Measurements from ENCODE around the gene DLL3. TPM values are rescaled to one million over a fixed set of nuclear protein-coding genes. Genes with fewer than 3 reads are reported as not detected.

DLL3 gene
- total RNA-seq, 1 experiment from 2014 or later: 0.17 TPM

GRCh38 chr19:39492788-39493187 is 6.0 kb upstream of the DLL3 start:
- no TSS peak for BruUV-seq (replicated peaks)
- Histone ChIP-seq H3K9me3 (ENCODE audit: control insufficient read depth in 1 of 2, insufficient read depth in 1 of 2, low read depth in 1 of 2, low read length in 2 of 2) (no peaks in the 10 kb centered on the region), H3K4me1 (ENCODE audit: control insufficient read depth in 1 of 2, insufficient read depth in 2 of 2, low read length in 2 of 2) (peaks cover 0 to 7% of the 10 kb centered on the region in 2 experiments; a peak in 2 of 4 replicates), H3K79me2 (ENCODE audit: insufficient read depth, low read length) (peaks cover 4% of the 10 kb centered on the region; the same call in 1 of the 2 replicates), H3K36me3 (ENCODE audit: control insufficient read depth in 1 of 2, insufficient read depth in 2 of 2, low read length in 2 of 2) (peaks cover 18 to 27% of the 10 kb centered on the region in 2 experiments), H3K4me3 (replicated peaks in 1 of 2; ENCODE audit: low read depth in 1 of 2, low read length in 2 of 2) (no peak overlapping the region), H4K20me1 (ENCODE audit: insufficient read depth) (no peaks in the 10 kb centered on the region), H2AFZ (ENCODE audit: low read depth, low read length, poor library complexity, severe bottlenecking) (no peak overlapping the region), H3K9me2 (ENCODE audit: insufficient read depth) (no peaks in the 10 kb centered on the region), H3K9ac (ENCODE audit: low read length) (no peak overlapping the region), H3K4me2 (ENCODE audit: low read length) (peak overlapping the region; percentile 7; the same call in 1 of the 2 replicates), H3K27ac (ENCODE audit: low read depth, low read length) (no peak overlapping the region), H3K27me3 (ENCODE audit: insufficient read depth, low read length) (no peaks in the 10 kb centered on the region)
- ATAC-seq: no peak; the same call in 1 of the 2 replicates
- no peak for TF ChIP-seq CTCF (IDR thresholded peaks at IDR 0.05 in 2 of 3, conservative IDR thresholded peaks at IDR 0.05 in 1 of 3; ENCODE audit: borderline replicate concordance in 1 of 3, insufficient read depth in 1 of 3, low read depth in 2 of 3, low read length in 2 of 3)
- ChIA-PET POLR2A (no interaction called here), RAD21 (ENCODE audit: low non-redundant PET in 1 of 2, low total read pairs in 2 of 2, uncharacterized antibody in 2 of 2, unreplicated experiment in 2 of 2) (interaction anchor here in 1 of 2 experiments (0.7 kb wide), 1 partner anchor 95 kb away, joined by 3 read pairs; no protein-coding TSS in a partner anchor), CTCF (no interaction called here)
- DNase-seq (ENCODE audit: low read depth, low spot score): no peak
- intact Hi-C loops (cut with micrococcal nuclease): no loop called here

- no peaks in the 10 kb centered on the region for H3K9me3 ChIP-seq (ENCODE audit: control insufficient read depth in 1 of 2, insufficient read depth in 1 of 2, low read depth in 1 of 2, low read length in 2 of 2)
- no peak overlapping the region for H3K4me3 ChIP-seq (replicated peaks in 1 of 2; ENCODE audit: low read depth in 1 of 2, low read length in 2 of 2)
- CTCF ChIA-PET: no interaction called here
- no peaks in the 10 kb centered on the region for H3K9me2 ChIP-seq (ENCODE audit: insufficient read depth)
- H3K4me1 ChIP-seq (ENCODE audit: control insufficient read depth in 1 of 2, insufficient read depth in 2 of 2, low read length in 2 of 2): peaks cover 0 to 7% of the 10 kb centered on the region in 2 experiments; a peak in 2 of 4 replicates
- H2AFZ ChIP-seq (ENCODE audit: low read depth, low read length, poor library complexity, severe bottlenecking): no peak overlapping the region
- BruUV-seq (replicated peaks): no TSS peak
- no peaks in the 10 kb centered on the region for H4K20me1 ChIP-seq (ENCODE audit: insufficient read depth)
- no peak overlapping the region for H3K9ac ChIP-seq (ENCODE audit: low read length)
- ATAC-seq: no peak
- RAD21 ChIA-PET (ENCODE audit: low non-redundant PET in 1 of 2, low total read pairs in 2 of 2, uncharacterized antibody in 2 of 2, unreplicated experiment in 2 of 2): no interaction called here
- no peak overlapping the region for H3K4me2 ChIP-seq (ENCODE audit: low read length)
- H3K27ac ChIP-seq (ENCODE audit: low read depth, low read length): no peak overlapping the region
- H3K27me3 ChIP-seq (ENCODE audit: insufficient read depth, low read length): no peaks in the 10 kb centered on the region
- no peak for DNase-seq (ENCODE audit: low read depth, low spot score)
- intact Hi-C loops (cut with micrococcal nuclease): no loop called here
- H3K79me2 ChIP-seq (ENCODE audit: insufficient read depth, low read length): no peaks in the 10 kb centered on the region
- POLR2A ChIA-PET: no interaction called here
- H3K36me3 ChIP-seq (ENCODE audit: control insufficient read depth in 1 of 2, insufficient read depth in 2 of 2, low read length in 2 of 2): peaks cover 6 to 8% of the 10 kb centered on the region in 2 experiments
- TF ChIP-seq SRF (IDR thresholded peaks at IDR 0.05; ENCODE audit: low read depth): no peak
- TF ChIP-seq MAX (IDR thresholded peaks at IDR 0.05): no peak
- TF ChIP-seq POLR2A (IDR thresholded peaks at IDR 0.05; ENCODE audit: borderline replicate concordance, extremely low read depth, insufficient read depth, insufficient read length): no peak
- no peak for TF ChIP-seq EGR1 (IDR thresholded peaks at IDR 0.05; ENCODE audit: low read depth)
- no peak for TF ChIP-seq ZBTB33 (IDR thresholded peaks at IDR 0.05; ENCODE audit: extremely low read depth, insufficient replicate concordance, low read length)
- TF ChIP-seq REST (IDR thresholded peaks at IDR 0.05; ENCODE audit: low read depth): no peak
- TF ChIP-seq CEBPB (IDR thresholded peaks at IDR 0.05; ENCODE audit: low read depth): no peak
- TF ChIP-seq SIN3A (IDR thresholded peaks at IDR 0.05; ENCODE audit: low read depth): no peak
- no peak for TF ChIP-seq FOSL1 (IDR thresholded peaks at IDR 0.05; ENCODE audit: low read depth)
- no peak for TF ChIP-seq POLR2AphosphoS5 (IDR thresholded peaks at IDR 0.05; ENCODE audit: low read depth, low read length)
- TF ChIP-seq ELF1 (IDR thresholded peaks at IDR 0.05; ENCODE audit: borderline replicate concordance, low read depth): no peak
- TF ChIP-seq ATF3 (IDR thresholded peaks at IDR 0.05): no peak
Observed at GRCh38 chr19:39494661-39495060, 4.1 kb upstream of the DLL3 start.

Data from HCT116 (cell line).